Naive thymus-derived CD8-positive, alpha-beta T cell (primary cell): ENCODE results near the gene RFX1. TPM values are rescaled to one million over a fixed set of nuclear protein-coding genes. Genes with fewer than 3 reads are reported as not detected.
A peak's percentile ranks its signal among the peaks of the same experiment; 100 is the strongest.

ENCODE experiments used
- ATAC-seq, 2 donors: fragments of 150-1000 bp; cut with Tn5 transposase in 1 of 2; sonication (Bioruptor Pico), chemical (Tn5 transposase) in 1 of 2; 1 replicate in 1 of 2; 2 replicates in 1 of 2; pipeline ENCODE4 v1.10.0; 2021; ENCODE audit warnings: mild to moderate bottlenecking in 2 of 2, moderate library complexity in 2 of 2
- POLR2A ChIA-PET: fragments of 350-600 bp; sonication (Branson Sonifier 250); formaldehyde crosslinking; loops from one replicate; lab custom pipeline; 2021; ENCODE audit warnings: antibody characterized with exemption; lab: Charles Lee
- DNase-seq, 10 donors: peaks; one replicate each; pipeline versions ENCODE4 v3.0.0 to v3.0.0-alpha.2; 2020 to 2022
- H3K27ac Mint-ChIP-seq, 10 donors: one replicate each; pipeline ENCODE4 v1.8.0; 2020 to 2022; ENCODE audit warnings: mild to moderate bottlenecking in 10 of 10, mixed read lengths in 10 of 10, moderate library complexity in 4 of 10, inconsistent platforms in 1 of 10
- H3K27me3 Mint-ChIP-seq, 5 donors: one replicate each; pipeline ENCODE4 v1.8.0; 2021 to 2022; ENCODE audit warnings: mixed read lengths in 5 of 5
- H3K36me3 Mint-ChIP-seq, 3 donors: one replicate each; pipeline ENCODE4 v1.8.0; 2020 to 2022; ENCODE audit warnings: mixed read lengths in 3 of 3, mild to moderate bottlenecking in 2 of 3, inconsistent platforms in 1 of 3
- H3K4me1 Mint-ChIP-seq, 4 donors: one replicate each; pipeline ENCODE4 v1.8.0; 2021 to 2022; ENCODE audit warnings: mixed read lengths in 4 of 4
- H3K4me3 Mint-ChIP-seq, 10 donors: one replicate each; pipeline ENCODE4 v1.8.0; 2020 to 2022; ENCODE audit warnings: mild to moderate bottlenecking in 10 of 10, mixed read lengths in 10 of 10, moderate library complexity in 6 of 10, inconsistent platforms in 1 of 10
- H3K9me3 Mint-ChIP-seq, 9 donors: one replicate each; pipeline ENCODE4 v1.8.0; 2020 to 2022; ENCODE audit warnings: mixed read lengths in 9 of 9, mild to moderate bottlenecking in 3 of 9, inconsistent platforms in 1 of 9, moderate library complexity in 1 of 9
- polyA plus RNA-seq, 3 donors: library from polyadenylated mRNA; unstranded; fragments of 300-500 nt; fragmentation: Illumina TruSeq; gene quantifications; one replicate each; pipeline ENCODE4 v1.2.3, GENCODE V29; 2021
- total RNA-seq, 8 experiments: library from RNA in 2 of 8; stranded (reverse) in 2 of 8; gene quantifications; one replicate each; pipeline ENCODE4 v1.2.3 and lab custom pipeline; 2021 to 2026

The RFX1 gene
- total and polyA plus RNA-seq, 5 experiments from 2014 or later, result 0.84 to 18.8 (median 1.1) TPM

DNA sequence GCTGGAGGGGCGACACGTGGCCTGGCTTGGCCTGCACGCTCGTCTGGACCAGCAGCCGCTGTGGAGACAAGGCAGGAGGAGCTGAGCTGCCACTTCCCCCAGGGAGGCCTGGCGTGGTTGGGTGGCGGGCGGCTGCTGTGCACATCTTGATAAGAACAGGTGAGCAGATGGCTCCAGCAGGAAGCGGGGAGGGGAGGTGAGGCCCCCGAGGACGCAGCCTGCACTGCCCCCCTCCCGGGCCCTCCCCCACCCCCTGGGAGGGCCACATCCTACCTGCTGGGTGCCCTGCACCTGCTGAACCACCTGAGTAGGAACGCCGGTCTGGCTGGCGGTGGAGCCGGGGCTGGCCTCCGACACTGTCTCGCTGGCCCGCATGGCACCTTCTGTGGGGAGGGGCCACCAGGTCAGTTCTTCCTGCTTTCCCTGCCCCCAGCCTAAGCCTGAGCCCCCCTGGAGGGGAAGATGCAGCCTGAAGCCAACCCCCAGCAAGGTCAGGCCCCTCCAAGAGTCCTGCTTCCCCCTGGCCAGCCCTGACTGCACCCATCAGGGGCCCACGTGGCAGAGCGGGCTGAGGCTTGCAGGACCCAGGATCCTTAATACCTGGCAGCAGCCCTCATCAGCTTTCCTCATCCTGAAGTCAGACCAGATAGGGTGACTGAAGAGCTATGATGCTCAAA lies 22.8 kb downstream of the RFX1 start:
- POLR2A ChIA-PET, result interaction anchor here (0.6 to 24.8 kb wide), 5 partner anchors 19 to 163 kb away, joined by 3 to 481 read pairs (median 56); partner anchors contain the start of genes DCAF15, IL27RA and RFX1
- ATAC-seq, result peak in 1 of 2 donors; percentile 12
- H3K27ac Mint-ChIP-seq, result peak overlapping the region; percentile 25 to 93 (median 90)
- peak overlapping the region; percentile 55 to 83 (median 66) for H3K4me3 Mint-ChIP-seq
- peak in 8 of 10 donors; percentile 30 to 76 (median 46) for DNase-seq
- no peaks in the 10 kb centered on the region for H3K36me3 Mint-ChIP-seq
- no peaks in the 10 kb centered on the region for H3K9me3 Mint-ChIP-seq
- no peaks in the 10 kb centered on the region for H3K27me3 Mint-ChIP-seq
- H3K4me1 Mint-ChIP-seq, result peaks cover 19 to 79% (median 70%) of the 10 kb centered on the region in 4 donors

DNA sequence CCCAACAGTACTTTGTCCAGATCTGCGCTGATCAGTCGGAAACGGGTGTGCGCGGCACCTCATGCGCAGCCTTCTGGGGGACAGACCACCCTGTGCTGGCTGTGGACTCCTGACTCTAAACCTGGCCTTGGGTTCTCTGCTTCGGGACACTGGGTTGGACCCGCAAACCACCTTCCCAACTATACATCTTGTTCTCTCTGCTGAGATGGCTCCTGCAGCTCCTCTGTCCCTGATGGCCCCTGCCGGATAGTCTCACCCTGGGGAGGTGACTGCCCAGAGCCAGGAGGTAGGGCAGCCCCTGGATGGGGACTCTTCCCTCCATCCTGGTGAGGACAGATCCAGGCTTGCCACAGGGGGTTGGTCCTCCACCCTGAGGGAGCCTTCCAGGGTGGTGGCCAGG lies 23.3 kb downstream of the RFX1 start:
- DNase-seq (no peak), ATAC-seq (no peak)
- POLR2A ChIA-PET, result interaction anchor here (1.2 to 24.8 kb wide), 4 partner anchors 20 to 102 kb away, joined by 3 to 481 read pairs (median 64); partner anchors contain the start of genes DCAF15, IL27RA and RFX1
- no peaks in the 10 kb centered on the region for H3K27me3 Mint-ChIP-seq
- H3K36me3 Mint-ChIP-seq, result no peaks in the 10 kb centered on the region
- H3K4me3 Mint-ChIP-seq, result peak overlapping the region; percentile 54 to 83 (median 65)
- H3K27ac Mint-ChIP-seq, result peak overlapping the region; percentile 25 to 93 (median 90)
- H3K4me1 Mint-ChIP-seq, result peaks cover 22 to 77% (median 67%) of the 10 kb centered on the region in 4 donors
- H3K9me3 Mint-ChIP-seq, result no peaks in the 10 kb centered on the region

DNA sequence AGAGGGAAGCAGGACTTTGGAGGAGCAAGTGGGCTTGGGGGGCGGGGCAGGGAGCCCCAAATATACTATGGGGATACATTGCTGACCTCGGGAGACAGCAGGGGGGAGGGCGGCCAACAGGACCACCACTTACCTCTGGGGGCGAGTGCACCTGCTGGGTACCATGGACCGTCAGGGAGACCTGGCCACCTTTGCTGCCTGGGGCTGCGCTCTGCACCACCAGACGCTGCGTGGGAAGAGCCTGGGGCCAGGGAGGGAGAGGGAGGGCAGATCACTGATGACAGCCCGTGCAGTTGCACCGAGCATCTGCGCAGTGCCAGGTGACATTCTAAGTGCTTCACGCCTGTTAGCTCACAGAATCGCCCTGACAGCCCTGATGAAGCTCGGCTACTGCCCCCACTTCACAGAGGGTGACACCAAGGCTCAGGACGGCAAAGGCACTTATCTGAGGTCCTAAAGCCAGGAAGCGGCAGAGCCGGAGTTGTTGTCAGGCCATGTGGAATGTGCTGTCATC lies 24.1 kb downstream of the RFX1 start:
- Mint-ChIP-seq H3K36me3 (no peaks in the 10 kb centered on the region), H3K27me3 (no peaks in the 10 kb centered on the region), H3K4me3 (peak overlapping the region in 4 of 10 donors; percentile 27 to 63 (median 46)), H3K4me1 (peaks cover 19 to 70% (median 60%) of the 10 kb centered on the region in 4 donors), H3K27ac (peak overlapping the region; percentile 25 to 93 (median 60)), H3K9me3 (no peaks in the 10 kb centered on the region)
- ATAC-seq (no peak), DNase-seq (no peak)
- POLR2A ChIA-PET, result interaction anchor here (7.4 to 24.8 kb wide), 3 partner anchors 20 to 49 kb away, joined by 56 to 481 read pairs (median 73); partner anchors contain the start of genes DCAF15, IL27RA and RFX1

DNA sequence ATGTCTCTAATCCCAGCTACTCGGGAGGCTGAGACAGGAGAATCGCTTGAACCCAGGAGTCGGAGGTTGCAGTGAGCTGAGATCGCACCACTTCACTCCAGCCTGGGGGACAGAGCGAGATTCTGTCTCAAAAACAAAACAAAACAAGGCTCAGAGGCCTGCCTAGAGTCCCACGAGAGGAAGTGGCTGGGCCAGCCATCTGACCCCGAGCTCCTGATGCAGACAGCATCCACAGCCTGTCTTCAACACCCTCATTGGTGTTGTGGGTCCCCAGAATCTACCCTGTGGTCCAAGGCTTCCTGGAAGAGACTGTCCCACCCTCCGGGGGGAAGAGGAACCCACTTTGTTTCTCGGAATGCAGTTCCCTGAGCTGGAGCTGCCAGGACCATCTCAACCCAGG lies 24.7 kb downstream of the RFX1 start:
- no peaks in the 10 kb centered on the region for H3K9me3 Mint-ChIP-seq
- H3K27ac Mint-ChIP-seq, result peak overlapping the region; percentile 35 to 90 (median 68)
- no peaks in the 10 kb centered on the region for H3K27me3 Mint-ChIP-seq
- no peak for ATAC-seq
- H3K36me3 Mint-ChIP-seq, result peaks cover 0 to under 1% (median 0%) of the 10 kb centered on the region in 3 donors
- no peak for DNase-seq
- POLR2A ChIA-PET, result interaction anchor here (7.4 to 24.8 kb wide), 3 partner anchors 21 to 50 kb away, joined by 56 to 481 read pairs (median 73); partner anchors contain the start of genes DCAF15, IL27RA and RFX1
- H3K4me3 Mint-ChIP-seq, result peak overlapping the region in 4 of 10 donors; percentile 14 to 56 (median 37)
- H3K4me1 Mint-ChIP-seq, result peaks cover 17 to 65% (median 56%) of the 10 kb centered on the region in 4 donors

DNA sequence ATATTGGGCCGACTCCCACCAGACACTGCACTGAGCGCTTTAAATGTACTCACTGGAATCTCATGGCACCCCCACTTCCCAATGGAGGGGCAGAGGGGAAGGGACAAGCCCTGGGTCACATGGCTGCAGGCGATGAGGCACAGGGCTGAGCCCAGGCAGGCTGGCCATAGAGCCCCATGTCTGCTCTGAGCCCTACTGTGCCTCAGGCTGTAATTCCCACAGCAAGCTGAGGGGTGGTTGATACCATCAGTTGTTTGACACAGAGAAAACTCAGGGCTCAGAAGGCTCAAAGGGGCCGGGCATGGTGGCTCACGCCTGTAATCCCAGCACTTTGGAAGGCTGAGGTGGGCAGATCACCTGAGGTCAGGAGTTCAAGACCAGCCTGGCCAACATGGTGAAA lies 25.1 kb downstream of the RFX1 start:
- Mint-ChIP-seq H3K27ac (peak overlapping the region; percentile 31 to 90 (median 67)), H3K4me1 (peaks cover 17 to 65% (median 52%) of the 10 kb centered on the region in 4 donors), H3K9me3 (no peaks in the 10 kb centered on the region), H3K36me3 (peaks cover 0 to 4% (median 0%) of the 10 kb centered on the region in 3 donors), H3K27me3 (no peaks in the 10 kb centered on the region), H3K4me3 (peak overlapping the region in 2 of 10 donors; percentile 10 to 47)
- ATAC-seq (no peak), DNase-seq (no peak)
- POLR2A ChIA-PET, result interaction anchor here (7.4 to 24.8 kb wide), 3 partner anchors 21 to 50 kb away, joined by 56 to 481 read pairs (median 73); partner anchors contain the start of genes DCAF15, IL27RA and RFX1

DNA sequence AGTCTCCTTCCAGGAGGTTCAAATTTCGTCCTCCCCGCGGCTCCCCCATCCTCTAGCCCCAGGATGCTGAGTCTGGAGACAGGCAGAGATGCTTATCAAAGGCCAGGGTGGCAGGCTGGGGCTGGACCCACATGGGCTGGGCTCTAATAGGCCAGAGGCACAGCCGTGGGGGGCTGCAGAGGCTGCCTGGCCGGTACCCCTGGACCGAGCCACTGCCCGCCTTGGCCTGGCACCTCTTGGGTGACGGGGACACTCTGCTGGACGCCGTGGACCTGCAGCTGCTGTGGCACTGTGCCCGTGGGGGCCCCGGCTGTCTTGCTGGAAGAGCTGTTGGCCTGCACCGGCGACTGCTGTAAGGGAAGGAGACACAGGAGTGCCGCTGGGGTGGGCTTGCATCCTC lies 25.8 kb downstream of the RFX1 start:
- H3K27ac Mint-ChIP-seq, result peak overlapping the region in 3 of 10 donors; percentile 15 to 91 (median 37)
- H3K4me1 Mint-ChIP-seq, result peaks cover 14 to 65% (median 52%) of the 10 kb centered on the region in 4 donors
- ATAC-seq (no peak), DNase-seq (no peak)
- no peaks in the 10 kb centered on the region for H3K9me3 Mint-ChIP-seq
- H3K4me3 Mint-ChIP-seq, result peak overlapping the region in 1 of 10 donors; percentile 77
- H3K36me3 Mint-ChIP-seq, result peaks cover 0 to 8% (median 0%) of the 10 kb centered on the region in 3 donors
- no peaks in the 10 kb centered on the region for H3K27me3 Mint-ChIP-seq
- POLR2A ChIA-PET, result interaction anchor here (1.2 to 24.8 kb wide), 3 partner anchors 9 to 51 kb away, joined by 5 to 481 read pairs (median 51); partner anchors contain the start of genes IL27RA and RFX1

DNA sequence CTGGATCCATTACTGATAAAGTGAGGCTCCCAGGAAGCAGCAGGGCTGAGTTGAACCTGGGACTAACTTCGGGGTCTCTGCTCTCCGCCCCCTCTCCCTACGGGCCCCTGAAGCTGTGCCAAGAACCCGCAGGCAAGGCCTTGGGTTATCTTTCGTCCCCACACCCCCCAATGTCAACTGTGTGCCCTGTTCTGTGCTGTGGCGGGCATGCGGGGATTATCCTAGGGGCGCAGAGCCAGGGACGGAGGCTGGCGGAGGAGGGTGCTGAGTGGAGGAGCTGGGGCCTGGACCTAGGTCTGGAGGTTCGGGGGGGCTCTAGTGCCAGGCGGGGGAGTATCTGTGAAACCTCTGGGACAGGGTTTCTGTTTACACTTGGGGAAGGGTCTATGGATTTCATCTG lies 26.4 kb downstream of the RFX1 start:
- Mint-ChIP-seq H3K27ac (peak overlapping the region; percentile 74 to 91 (median 85)), H3K4me1 (peaks cover 12 to 62% (median 45%) of the 10 kb centered on the region in 4 donors), H3K36me3 (peaks cover 0 to 8% (median 0%) of the 10 kb centered on the region in 3 donors), H3K27me3 (no peaks in the 10 kb centered on the region), H3K4me3 (peak overlapping the region; percentile 44 to 78 (median 64)), H3K9me3 (no peaks in the 10 kb centered on the region)
- DNase-seq, result no peak
- POLR2A ChIA-PET, result interaction anchor here (1.2 to 24.8 kb wide), 5 partner anchors 10 to 51 kb away, joined by 5 to 481 read pairs (median 26); partner anchors contain the start of genes DCAF15, IL27RA and RFX1
- ATAC-seq, result no peak

DNA sequence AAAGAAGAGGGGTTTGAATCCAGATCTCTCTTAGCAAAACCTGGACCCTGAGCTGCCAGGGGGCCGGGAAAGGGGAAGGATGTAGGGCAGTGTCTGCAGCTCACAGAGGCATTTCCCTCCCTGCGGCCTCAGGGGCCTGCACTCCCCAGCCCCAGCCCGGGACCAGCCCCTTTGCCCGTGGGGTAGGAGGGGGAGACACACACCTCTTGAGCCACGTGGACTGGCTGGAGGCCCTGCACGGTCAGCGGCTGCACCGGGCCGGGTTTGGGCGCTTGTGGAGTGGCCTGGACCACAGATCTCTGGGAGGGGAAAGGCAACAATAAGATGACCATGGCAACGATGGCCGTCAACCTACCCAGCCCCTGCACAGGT lies 26.9 kb downstream of the RFX1 start:
- ATAC-seq (peak in 1 of 2 donors; percentile 19), DNase-seq (no peak)
- Mint-ChIP-seq H3K4me3 (peak overlapping the region; percentile 44 to 78 (median 64)), H3K4me1 (peaks cover 14 to 62% (median 46%) of the 10 kb centered on the region in 4 donors), H3K27me3 (no peaks in the 10 kb centered on the region), H3K9me3 (no peaks in the 10 kb centered on the region), H3K27ac (peak overlapping the region; percentile 74 to 91 (median 84)), H3K36me3 (peaks cover 0 to 10% (median 0%) of the 10 kb centered on the region in 3 donors)
- POLR2A ChIA-PET, result interaction anchor here (0.6 to 24.8 kb wide), 8 partner anchors 7 to 56 kb away, joined by 3 to 481 read pairs (median 16); partner anchors contain the start of genes DCAF15, IL27RA and RFX1

DNA sequence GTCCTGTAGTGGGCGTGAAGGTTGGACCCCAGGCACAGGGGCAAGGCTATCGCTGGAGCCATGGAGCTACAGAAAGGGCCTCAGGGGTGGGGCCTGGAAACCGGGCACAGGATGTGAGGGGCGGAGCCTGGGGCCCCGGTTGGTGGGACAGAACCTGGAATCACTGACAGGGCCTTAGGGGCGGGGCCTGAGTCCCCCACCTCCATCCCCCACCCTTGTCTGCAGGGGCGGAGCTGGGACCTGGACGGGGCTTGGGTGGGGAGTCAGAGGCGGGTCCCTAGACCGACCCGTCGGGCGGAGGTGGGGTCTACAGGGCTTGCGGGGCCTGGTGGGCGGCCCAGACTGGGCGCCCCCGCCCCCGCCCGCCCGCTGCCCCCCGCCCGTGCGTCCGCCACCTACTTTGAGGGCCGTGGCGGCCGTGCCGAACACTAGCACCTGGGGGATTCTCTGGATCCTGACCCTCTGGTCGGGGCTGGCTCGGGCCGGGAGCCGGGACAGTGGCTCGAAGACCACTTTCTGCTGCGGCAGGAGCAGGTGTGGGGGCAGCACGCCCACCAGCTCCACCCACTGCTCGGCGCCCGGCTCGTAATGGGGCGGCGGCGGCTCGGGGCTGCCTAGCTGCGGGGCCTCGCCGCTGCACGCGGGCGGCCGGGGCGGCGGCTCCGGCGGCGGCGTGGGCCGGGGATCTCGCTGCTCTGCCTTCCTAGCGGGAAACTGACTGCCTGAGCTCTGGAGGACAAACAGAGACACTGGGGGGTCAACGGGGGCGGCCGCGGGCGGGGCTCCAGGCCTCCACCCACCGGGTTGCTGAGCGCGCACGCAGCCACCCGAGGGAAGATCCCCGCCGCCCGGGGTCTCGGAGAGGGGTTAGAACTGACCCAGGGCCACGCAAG lies 27.5 kb downstream of the RFX1 start:
- H3K27ac Mint-ChIP-seq, result peak overlapping the region; percentile 8 to 93 (median 80)
- peak overlapping the region; percentile 42 to 78 (median 66) for H3K4me3 Mint-ChIP-seq
- POLR2A ChIA-PET, result interaction anchor here (0.6 to 24.8 kb wide), 10 partner anchors 8 to 57 kb away, joined by 3 to 481 read pairs (median 6); partner anchors contain the start of genes DCAF15, IL27RA and RFX1
- peak in 7 of 10 donors; percentile 23 to 70 (median 44) for DNase-seq
- ATAC-seq, result peak; percentile 29 to 62
- H3K4me1 Mint-ChIP-seq, result peaks cover 18 to 63% (median 48%) of the 10 kb centered on the region in 4 donors
- H3K9me3 Mint-ChIP-seq, result no peaks in the 10 kb centered on the region
- H3K27me3 Mint-ChIP-seq, result no peaks in the 10 kb centered on the region
- peaks cover 0 to 14% (median 0%) of the 10 kb centered on the region in 3 donors for H3K36me3 Mint-ChIP-seq

DNA sequence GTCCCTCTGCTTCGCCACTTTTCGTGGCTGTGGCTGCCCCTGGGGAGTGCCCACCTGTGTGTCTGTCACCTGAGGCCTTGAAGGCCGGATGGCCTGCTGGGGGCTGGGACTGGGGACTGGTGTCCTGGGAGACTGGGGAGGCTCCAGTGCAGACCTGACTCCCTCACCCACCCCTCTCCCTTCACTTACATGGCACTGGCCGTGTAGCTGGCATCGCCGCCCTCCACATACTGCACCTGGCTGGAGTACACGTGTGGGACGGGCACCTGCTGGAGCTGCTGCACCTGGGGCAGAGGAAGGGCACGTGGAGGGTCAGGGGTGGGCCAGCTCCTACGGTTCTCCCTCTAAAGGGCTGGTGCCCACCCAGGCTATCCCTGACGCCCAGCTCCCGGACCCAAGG lies 28.3 kb downstream of the RFX1 start:
- POLR2A ChIA-PET, result interaction anchor here (0.6 to 24.8 kb wide), 8 partner anchors 9 to 399 kb away, joined by 3 to 481 read pairs (median 15); partner anchors contain the start of genes DCAF15, IL27RA and RFX1
- H3K4me3 Mint-ChIP-seq, result peak overlapping the region in 9 of 10 donors; percentile 26 to 77 (median 61)

DNA sequence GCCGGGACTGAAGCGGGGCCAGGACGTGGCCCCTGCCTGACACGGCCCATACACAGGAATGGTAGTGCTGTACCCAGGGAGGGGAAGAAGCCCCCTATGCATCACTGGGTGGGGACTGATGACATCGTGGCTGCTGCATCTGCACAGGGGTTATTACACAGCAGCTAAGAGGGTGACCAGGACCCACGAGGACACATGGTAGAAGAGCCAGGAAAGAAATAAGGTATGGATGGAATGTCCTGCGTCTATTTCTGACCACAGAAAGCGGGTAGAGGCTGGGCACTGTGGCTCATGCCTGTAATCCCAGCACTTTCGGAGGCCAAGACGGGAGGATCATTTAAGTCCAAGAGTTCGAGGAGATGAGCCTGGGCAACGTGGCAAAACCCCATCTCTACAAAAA lies 29.7 kb downstream of the RFX1 start:
- Mint-ChIP-seq H3K4me3 (peak overlapping the region in 3 of 10 donors; percentile 14 to 56 (median 18)), H3K27ac (peak overlapping the region in 7 of 10 donors; percentile 49 to 90 (median 81))

More for the DNA sequence above, 28.3 kb downstream of the RFX1 start:
- Mint-ChIP-seq H3K27me3 (no peaks in the 10 kb centered on the region), H3K36me3 (peaks cover 0 to 14% (median 0%) of the 10 kb centered on the region in 3 donors), H3K9me3 (no peaks in the 10 kb centered on the region), H3K27ac (peak overlapping the region; percentile 8 to 93 (median 80)), H3K4me1 (peaks cover 14 to 61% (median 42%) of the 10 kb centered on the region in 4 donors)
- no peak for DNase-seq
- no peak for ATAC-seq

More for the DNA sequence above, 29.7 kb downstream of the RFX1 start:
- Mint-ChIP-seq H3K27me3 (no peaks in the 10 kb centered on the region), H3K36me3 (peaks cover 0 to 17% (median 0%) of the 10 kb centered on the region in 3 donors), H3K9me3 (no peaks in the 10 kb centered on the region), H3K4me1 (peaks cover 14 to 50% (median 32%) of the 10 kb centered on the region in 4 donors)
- POLR2A ChIA-PET, result interaction anchor here (1.4 to 24.8 kb wide), 5 partner anchors 10 to 55 kb away, joined by 5 to 481 read pairs (median 49); partner anchors contain the start of genes DCAF15, IL27RA and RFX1
- DNase-seq (no peak), ATAC-seq (no peak)
